ENCODE data around the gene IPCEF1.
"Not testable (repeated sequence)": the region's sequence is repeated elsewhere in the genome, so short reads cannot be mapped to it uniquely, and the experiment has no call there.

Gene IPCEF1

GRCh38 chr6:154370545-154370944 is 13.9 kb upstream of the IPCEF1 start:
- DNase-seq: peak; percentile 43 to 65

- DNase-seq: peak; percentile 60 to 85
Observed at GRCh38 chr6:154367839-154368695, 11.5 kb upstream of the IPCEF1 start.

GRCh38 chr6:154367336-154367735 is 10.7 kb upstream of the IPCEF1 start:
- peak; percentile 20 to 30 for DNase-seq

- DNase-seq: no peak
Observed at GRCh38 chr6:154363821-154364220, 7.2 kb upstream of the IPCEF1 start.

- DNase-seq: no peak
Observed at GRCh38 chr6:154361476-154361875, 4.9 kb upstream of the IPCEF1 start.

GRCh38 chr6:154360476-154360875 is 3.9 kb upstream of the IPCEF1 start:
- no peak for DNase-seq

- no peak for DNase-seq
Observed at GRCh38 chr6:154359679-154360078, 3.1 kb upstream of the IPCEF1 start.

GRCh38 chr6:154359161-154359574 is 2.6 kb upstream of the IPCEF1 start:
- peak; percentile 28 to 45 for DNase-seq

- no peak for DNase-seq
Observed at GRCh38 chr6:154358019-154358545, 1.5 kb upstream of the IPCEF1 start.

- DNase-seq: peak; percentile 49 to 52
Observed at GRCh38 chr6:154356113-154356512, 490 bp downstream of the IPCEF1 start.

- DNase-seq: no peak
Observed at GRCh38 chr6:154354265-154354777, 2.3 kb downstream of the IPCEF1 start.

GRCh38 chr6:154353626-154354025 is 3.0 kb downstream of the IPCEF1 start:
- DNase-seq: peak in 1 of 2 donors; percentile 55

GRCh38 chr6:154352898-154353585 is 3.6 kb downstream of the IPCEF1 start:
- DNase-seq: peak; percentile 65 to 71

GRCh38 chr6:154350293-154350692 is 6.3 kb downstream of the IPCEF1 start:
- no peak for DNase-seq

- DNase-seq: no peak
Observed at GRCh38 chr6:154347981-154348380, 8.6 kb downstream of the IPCEF1 start.

- DNase-seq: no peak
Observed at GRCh38 chr6:154345811-154346210, 10.8 kb downstream of the IPCEF1 start.

- DNase-seq: no peak
Observed at GRCh38 chr6:154343473-154344308, 12.9 kb downstream of the IPCEF1 start.

GRCh38 chr6:154341871-154342270 is 14.7 kb downstream of the IPCEF1 start:
- DNase-seq: no peak

- DNase-seq: peak; percentile 24 to 48
Observed at GRCh38 chr6:154341336-154341735, 15.3 kb downstream of the IPCEF1 start.

GRCh38 chr6:154337406-154338005 is 19.1 kb downstream of the IPCEF1 start:
- DNase-seq: peak; percentile 21 to 68

- DNase-seq: not testable (repeated sequence)
Observed at GRCh38 chr6:154334147-154334546, 22.5 kb downstream of the IPCEF1 start.

- no peak for DNase-seq
Observed at GRCh38 chr6:154331750-154332149, 24.9 kb downstream of the IPCEF1 start.
